Dendritic cell treated with granulocyte-macrophage colony-stimulating factor and Interleukin-4, amounts not matched to agents 40 ng/mL and 50 ng/mL, for 4 days (primary cell): ENCODE measurements around the gene PRRT1B.

ENCODE experiments used
- H3K27ac Mint-ChIP-seq: one replicate; pipeline ENCODE4 v1.8.0; 2022; ENCODE audit warnings: mild to moderate bottlenecking, mixed read lengths
- H3K27me3 Mint-ChIP-seq: one replicate; pipeline ENCODE4 v1.8.0; 2022; ENCODE audit warnings: mild to moderate bottlenecking, mixed read lengths
- H3K36me3 Mint-ChIP-seq: one replicate; pipeline ENCODE4 v1.8.0; 2022; ENCODE audit warnings: low read depth, mixed read lengths
- H3K4me1 Mint-ChIP-seq: one replicate; pipeline ENCODE4 v1.8.0; 2022; ENCODE audit warnings: low read depth, mixed read lengths
- H3K4me3 Mint-ChIP-seq: one replicate; pipeline ENCODE4 v1.8.0; 2022; ENCODE audit warnings: mild to moderate bottlenecking, moderate library complexity, mixed read lengths
- H3K9me3 Mint-ChIP-seq: one replicate; pipeline ENCODE4 v1.8.0; 2022; ENCODE audit warnings: mixed read lengths
- intact Hi-C: fragments of 100-400 bp; cut with micrococcal nuclease; formaldehyde crosslinking; loops from one replicate; pipeline ENCODE4 v1.15.0; 2022

PRRT1B gene

DNA sequence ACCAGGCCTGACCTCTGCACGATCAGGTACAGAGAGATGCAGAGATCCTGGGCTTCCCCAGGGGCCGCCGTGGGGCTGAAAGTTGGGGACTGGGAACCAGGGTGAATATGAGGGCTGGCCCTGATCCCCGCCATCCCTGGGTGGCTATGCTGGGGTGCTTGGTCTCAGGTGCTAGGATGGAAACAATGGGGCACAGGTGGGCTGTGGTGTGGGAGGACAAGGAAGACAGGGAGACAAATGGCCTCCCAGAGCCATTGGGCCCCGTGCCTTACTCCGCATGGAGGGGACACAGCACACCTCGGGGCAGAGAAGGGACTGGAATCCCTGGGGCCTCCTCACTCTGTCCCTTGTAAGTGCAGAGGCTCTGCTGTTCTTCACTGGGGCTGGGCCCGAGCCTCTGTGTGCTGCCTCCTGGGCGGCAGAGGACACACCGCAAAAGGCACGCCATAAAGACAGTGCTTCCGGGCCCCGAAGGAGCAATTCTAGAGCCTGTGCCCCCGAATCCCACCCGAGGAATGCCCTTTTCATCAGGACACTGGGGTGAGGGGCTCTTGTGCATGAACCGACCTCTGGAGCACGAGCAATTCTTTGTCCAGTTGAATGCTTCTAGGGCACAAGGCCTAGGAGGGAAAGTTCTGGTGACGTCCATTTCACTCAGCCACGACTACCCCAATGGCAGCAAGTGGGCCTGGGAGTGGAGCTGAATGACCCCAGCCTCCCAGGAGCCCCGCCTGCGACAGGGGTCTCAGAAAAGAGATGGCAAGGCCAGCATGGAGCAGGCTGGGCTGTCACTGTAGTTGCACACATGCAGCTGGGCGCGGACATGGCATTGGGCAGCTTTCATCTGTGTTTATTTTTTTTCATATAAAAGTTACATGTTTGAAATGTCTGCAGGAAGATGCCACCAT lies 30.9 kb downstream of the PRRT1B start:
- H3K4me1 Mint-ChIP-seq = peaks cover 27% of the 10 kb centered on the region
- intact Hi-C loops = no loop called here
- no peak overlapping the region for H3K4me3 Mint-ChIP-seq
- H3K9me3 Mint-ChIP-seq = no peaks in the 10 kb centered on the region
- H3K27me3 Mint-ChIP-seq = no peaks in the 10 kb centered on the region
- H3K27ac Mint-ChIP-seq = no peak overlapping the region
- peaks cover 100% of the 10 kb centered on the region for H3K36me3 Mint-ChIP-seq

DNA sequence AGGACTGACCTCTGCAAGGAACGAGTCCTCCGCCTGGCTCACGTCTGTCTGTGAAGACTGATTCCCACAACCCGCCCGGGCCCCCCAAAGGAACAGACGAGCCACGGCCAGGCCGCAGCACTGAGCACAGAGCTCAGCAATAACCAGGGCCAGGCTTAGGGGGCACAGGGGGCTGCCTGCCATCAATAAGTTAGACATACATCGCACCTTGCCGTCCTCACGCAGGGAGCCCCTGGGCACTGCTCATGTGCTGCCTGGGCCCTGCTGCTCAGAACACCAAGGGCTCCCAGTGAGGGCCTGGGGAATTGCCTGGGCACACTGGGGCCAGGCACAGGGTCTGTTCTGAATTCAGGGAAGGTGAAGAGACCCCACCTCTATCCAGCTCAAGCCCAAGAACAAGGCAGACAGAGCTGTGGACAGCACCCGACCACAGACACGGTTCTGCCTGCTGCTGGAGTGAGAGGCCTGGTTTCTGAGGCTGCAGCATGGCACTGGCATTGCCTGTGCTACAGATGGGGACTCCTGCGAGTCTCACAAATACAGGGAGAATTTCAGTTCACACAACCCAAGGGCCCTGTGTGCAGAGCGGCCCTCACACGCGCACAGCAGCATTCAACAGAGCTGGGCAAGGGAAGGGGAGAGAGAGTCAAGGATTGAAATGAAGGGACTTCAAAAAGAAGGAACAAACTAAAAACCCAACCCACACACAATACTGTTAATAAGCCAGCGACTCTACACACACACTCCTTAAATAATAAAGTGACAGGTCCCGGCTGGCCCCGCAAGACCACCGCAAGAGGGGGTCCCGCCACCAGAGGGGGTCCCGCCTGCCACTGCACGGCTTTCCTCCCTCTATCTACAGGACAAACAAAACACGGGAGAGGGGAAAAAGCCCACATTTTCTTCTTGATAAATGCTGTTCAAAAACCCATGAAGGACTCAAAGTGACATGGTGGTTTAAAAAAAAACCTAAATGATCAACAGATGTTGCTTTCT lies 32.0 kb downstream of the PRRT1B start:
- Mint-ChIP-seq H3K9me3 (no peaks in the 10 kb centered on the region), H3K36me3 (peaks cover 100% of the 10 kb centered on the region), H3K4me3 (no peak overlapping the region), H3K27ac (no peak overlapping the region), H3K4me1 (peaks cover 27% of the 10 kb centered on the region), H3K27me3 (no peaks in the 10 kb centered on the region)
- intact Hi-C loops = no loop called here

DNA sequence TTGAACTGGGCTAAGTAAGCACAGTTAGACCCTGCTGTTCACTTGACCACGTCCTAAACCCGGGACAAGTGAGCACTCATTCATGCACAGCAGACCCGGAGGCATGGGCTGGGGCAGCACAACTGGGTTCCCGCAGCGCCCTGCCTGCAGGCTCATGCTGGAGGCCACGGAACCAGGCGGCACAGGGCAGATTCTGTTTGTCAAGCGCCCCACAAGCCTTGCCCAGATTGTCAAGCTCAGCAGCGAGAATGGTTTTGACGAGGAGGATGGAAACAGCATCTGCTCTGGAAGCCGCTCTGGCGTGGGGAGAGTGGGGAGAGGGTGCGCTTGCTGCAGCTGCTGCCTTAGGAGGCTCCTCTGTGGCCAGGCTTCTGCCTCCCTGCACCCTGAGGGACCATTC lies 32.7 kb downstream of the PRRT1B start:
- H3K36me3 Mint-ChIP-seq = peaks cover 100% of the 10 kb centered on the region

DNA sequence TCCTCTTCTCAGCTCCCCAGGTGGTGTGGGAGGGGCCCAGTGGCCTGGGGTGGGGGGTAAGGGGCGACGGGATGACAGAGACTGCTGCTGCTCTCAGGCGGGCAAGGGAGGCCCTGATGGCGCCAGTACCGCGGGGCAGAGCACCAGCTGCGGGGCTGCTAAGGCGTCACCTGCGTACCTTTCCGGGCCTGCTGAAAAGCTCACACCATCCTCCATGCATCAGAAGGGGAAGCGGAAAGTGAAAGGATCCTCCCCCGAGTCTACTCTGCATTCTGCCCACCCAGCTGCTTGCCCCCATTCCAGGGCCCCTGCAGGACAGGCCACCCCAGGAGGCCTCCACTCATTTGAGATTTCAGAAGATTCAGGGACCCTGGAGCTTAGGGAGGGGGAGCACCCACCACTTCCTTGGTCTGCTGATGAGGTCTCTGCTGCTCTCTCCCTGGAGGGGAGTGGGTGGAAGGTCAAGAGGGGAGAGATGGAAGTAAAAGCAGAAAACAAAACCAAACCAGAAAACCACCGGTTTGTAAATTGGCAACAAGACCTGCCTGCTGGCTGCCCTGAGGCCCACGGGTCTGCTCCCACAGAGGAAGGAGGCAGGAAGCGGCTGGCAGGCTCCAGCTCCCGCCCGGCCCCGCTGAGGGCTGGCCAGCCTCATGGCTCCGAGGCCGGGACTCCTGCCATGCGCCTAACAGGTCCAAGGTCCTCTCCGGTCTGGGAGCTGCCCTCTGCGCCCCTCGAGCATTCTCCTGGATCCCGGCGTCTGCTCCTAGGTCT lies 33.6 kb downstream of the PRRT1B start:
- Mint-ChIP-seq H3K27ac (peak overlapping the region; percentile 44), H3K4me1 (peaks cover 32% of the 10 kb centered on the region), H3K27me3 (no peaks in the 10 kb centered on the region), H3K36me3 (peaks cover 100% of the 10 kb centered on the region), H3K9me3 (no peaks in the 10 kb centered on the region), H3K4me3 (no peak overlapping the region)
- intact Hi-C loops = no loop called here

More for the DNA sequence above, 32.7 kb downstream of the PRRT1B start:
- no peaks in the 10 kb centered on the region for H3K9me3 Mint-ChIP-seq
- no peak overlapping the region for H3K27ac Mint-ChIP-seq
- no peaks in the 10 kb centered on the region for H3K27me3 Mint-ChIP-seq
- intact Hi-C loops = no loop called here
- no peak overlapping the region for H3K4me3 Mint-ChIP-seq
- H3K4me1 Mint-ChIP-seq = peaks cover 27% of the 10 kb centered on the region

DNA sequence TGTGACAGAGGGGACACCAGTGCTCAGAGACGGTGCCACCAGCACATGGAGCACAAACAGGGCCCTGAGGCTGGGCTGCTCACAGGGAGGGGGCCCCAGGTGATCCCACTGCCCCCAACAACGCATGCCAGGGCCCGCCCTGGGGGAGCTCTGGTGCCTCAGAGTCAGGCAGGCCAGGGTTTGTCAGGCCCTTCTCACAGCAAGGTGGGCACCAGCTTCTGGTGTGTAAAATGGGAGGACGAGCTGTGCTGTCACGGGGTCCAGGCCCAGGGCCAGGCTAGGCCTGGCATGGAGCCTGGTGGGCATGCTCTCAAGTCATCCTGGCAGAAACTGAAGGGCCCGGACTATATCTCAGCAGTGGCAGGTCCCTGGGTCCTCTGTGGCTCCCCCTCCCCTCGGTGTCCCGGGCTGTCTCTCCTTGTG lies 34.5 kb downstream of the PRRT1B start:
- intact Hi-C loops = no loop called here
- Mint-ChIP-seq H3K4me3 (no peak overlapping the region), H3K27me3 (no peaks in the 10 kb centered on the region), H3K36me3 (peaks cover 100% of the 10 kb centered on the region), H3K27ac (peak overlapping the region; percentile 44), H3K4me1 (peaks cover 33% of the 10 kb centered on the region), H3K9me3 (no peaks in the 10 kb centered on the region)

DNA sequence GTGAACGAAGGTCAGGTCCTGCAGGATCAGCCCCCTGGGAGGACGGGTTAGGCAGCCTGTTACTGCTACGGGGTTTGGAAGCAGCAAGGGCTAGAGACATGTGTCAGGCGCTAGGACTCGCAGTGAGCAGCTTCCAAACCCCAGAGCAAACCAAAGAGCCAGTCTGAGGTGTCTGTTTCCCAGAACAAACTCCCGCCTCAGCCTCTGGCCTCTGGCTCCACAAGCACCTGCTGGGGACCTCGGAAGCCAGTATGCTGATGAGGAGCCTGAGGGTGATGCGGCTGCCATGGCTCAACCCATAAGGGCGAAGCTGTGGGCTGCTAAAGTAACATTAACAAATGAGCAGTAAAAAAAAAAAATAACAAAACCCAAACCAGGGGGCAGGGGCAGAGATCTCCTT lies 35.0 kb downstream of the PRRT1B start:
- H3K27ac Mint-ChIP-seq = peak overlapping the region; percentile 20
- H3K9me3 Mint-ChIP-seq = no peaks in the 10 kb centered on the region
- H3K27me3 Mint-ChIP-seq = no peaks in the 10 kb centered on the region
- H3K4me1 Mint-ChIP-seq = peaks cover 38% of the 10 kb centered on the region
- no peak overlapping the region for H3K4me3 Mint-ChIP-seq
- intact Hi-C loops = no loop called here
- peaks cover 100% of the 10 kb centered on the region for H3K36me3 Mint-ChIP-seq

DNA sequence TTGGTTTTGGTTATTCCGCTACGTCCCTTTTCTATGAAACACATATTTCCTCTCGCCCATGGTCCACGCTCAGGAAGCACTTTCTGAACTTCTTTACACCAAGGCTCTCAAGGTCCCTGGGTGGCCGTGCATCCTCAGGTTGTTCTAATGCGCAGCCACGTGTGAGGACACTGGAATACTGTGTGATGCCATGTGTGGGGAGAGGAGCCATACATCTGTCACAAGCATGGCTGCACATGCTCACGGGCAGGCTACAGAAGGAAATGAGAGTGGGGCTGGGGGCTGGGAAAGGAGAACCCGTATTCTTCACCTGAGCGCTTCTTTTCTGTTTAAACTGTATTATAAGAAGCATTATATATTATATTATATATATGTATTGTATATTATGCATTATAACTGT lies 36.7 kb downstream of the PRRT1B start:
- no peaks in the 10 kb centered on the region for H3K27me3 Mint-ChIP-seq
- peaks cover 55% of the 10 kb centered on the region for H3K4me1 Mint-ChIP-seq
- peaks cover 100% of the 10 kb centered on the region for H3K36me3 Mint-ChIP-seq
- no peaks in the 10 kb centered on the region for H3K9me3 Mint-ChIP-seq
- H3K27ac Mint-ChIP-seq = no peak overlapping the region
- H3K4me3 Mint-ChIP-seq = no peak overlapping the region
- intact Hi-C loops = no loop called here

DNA sequence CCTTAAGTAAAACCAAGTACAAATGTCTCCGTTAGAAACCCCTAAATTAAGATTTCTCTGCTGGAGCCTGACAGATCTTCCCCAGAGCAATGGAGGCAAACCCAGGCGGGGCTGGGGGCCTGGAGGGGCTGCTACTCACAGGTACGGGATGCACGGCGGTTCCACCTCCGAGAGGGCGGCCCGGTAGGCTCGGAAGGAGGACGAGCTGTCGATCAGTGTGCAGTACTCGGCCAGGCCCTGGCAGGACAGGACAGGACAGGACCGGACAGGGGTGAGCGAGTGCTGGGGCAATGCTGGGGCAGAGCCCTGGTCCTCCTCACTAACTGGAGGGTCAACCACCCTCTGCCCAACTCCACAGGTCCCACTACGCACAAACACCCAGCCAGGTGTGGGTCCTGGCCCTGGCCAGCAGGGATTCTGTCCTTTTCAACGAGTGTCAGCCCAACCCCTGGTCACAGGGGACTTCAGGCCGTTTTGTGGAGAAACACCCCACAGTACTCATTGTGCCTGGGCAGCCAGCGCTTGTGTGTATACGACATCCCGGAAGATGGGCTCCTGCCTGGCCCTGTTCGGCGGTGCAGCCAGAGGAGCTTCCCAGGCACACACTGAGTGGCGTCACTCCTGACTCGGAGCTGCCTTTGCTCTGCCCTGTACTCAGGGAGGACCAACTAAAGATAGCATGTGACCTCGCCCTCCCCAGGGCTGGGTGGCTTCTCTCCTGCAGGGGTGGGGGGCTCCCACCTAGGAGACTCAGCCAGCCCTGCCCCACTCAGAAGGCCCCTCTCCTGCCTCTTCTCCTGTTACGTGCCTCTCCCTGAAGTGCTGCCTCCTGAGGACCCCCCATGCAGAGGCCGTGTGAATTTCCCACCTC lies 37.4 kb downstream of the PRRT1B start:
- intact Hi-C loops = no loop called here
- peaks cover 100% of the 10 kb centered on the region for H3K36me3 Mint-ChIP-seq
- H3K4me1 Mint-ChIP-seq = peaks cover 62% of the 10 kb centered on the region
- H3K9me3 Mint-ChIP-seq = no peaks in the 10 kb centered on the region
- no peaks in the 10 kb centered on the region for H3K27me3 Mint-ChIP-seq
- no peak overlapping the region for H3K4me3 Mint-ChIP-seq
- H3K27ac Mint-ChIP-seq = no peak overlapping the region

DNA sequence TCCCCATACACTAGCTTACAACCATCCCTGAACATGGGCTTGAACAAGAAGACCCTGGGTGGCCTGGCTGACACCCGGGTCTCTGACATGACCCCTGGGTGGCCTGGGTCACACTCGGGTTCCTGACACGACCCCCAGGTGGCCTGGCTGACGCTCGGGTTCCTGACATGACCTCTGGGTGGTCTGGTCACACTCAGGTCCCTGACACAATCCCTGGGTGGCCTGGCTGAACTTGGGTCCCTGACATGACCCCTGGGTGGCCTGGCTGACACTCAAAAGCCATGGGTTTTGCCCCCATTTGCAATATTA lies 38.0 kb downstream of the PRRT1B start:
- Mint-ChIP-seq H3K27me3 (no peaks in the 10 kb centered on the region), H3K4me3 (no peak overlapping the region), H3K27ac (no peak overlapping the region), H3K36me3 (peaks cover 100% of the 10 kb centered on the region), H3K9me3 (no peaks in the 10 kb centered on the region), H3K4me1 (peaks cover 63% of the 10 kb centered on the region)
- intact Hi-C loops = no loop called here

DNA sequence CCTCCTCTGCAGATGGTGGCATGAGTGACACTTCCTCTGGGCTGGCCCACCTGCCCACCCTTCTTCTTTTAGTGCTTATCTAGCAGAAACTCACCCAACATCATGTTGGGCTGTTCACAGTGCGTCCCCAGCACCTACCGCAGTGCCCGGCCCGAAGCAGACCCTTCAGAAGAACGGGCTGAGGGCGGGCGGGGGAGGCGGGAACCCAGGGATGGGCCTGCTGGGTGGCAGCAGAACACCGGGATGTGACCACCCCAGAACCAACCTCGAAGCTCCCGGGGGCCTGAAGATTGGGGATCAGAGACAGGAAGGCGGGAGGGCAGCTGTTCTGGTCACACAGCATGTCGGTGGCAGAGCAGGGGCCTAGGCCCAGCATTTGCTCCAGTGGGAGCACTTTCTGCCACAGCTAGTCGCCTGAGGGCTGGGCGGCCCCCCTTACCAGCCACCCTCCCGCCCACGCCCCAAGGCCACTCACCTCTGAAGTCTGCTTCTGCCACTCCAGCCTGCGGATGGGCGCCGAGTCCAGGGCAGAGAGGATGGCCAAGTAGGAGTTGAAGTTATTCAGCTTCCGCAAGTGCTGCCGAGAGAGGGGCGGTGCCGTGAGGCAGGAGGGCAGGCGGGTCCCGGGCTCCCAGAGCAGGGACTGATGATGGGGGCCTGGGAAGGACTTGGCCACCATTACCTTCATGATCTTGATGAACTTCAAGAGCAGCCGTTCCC lies 38.7 kb downstream of the PRRT1B start:
- Mint-ChIP-seq H3K9me3 (no peaks in the 10 kb centered on the region), H3K4me3 (no peak overlapping the region), H3K27me3 (no peaks in the 10 kb centered on the region), H3K36me3 (peaks cover 100% of the 10 kb centered on the region), H3K27ac (no peak overlapping the region), H3K4me1 (peaks cover 64% of the 10 kb centered on the region)
- intact Hi-C loops = no loop called here

DNA sequence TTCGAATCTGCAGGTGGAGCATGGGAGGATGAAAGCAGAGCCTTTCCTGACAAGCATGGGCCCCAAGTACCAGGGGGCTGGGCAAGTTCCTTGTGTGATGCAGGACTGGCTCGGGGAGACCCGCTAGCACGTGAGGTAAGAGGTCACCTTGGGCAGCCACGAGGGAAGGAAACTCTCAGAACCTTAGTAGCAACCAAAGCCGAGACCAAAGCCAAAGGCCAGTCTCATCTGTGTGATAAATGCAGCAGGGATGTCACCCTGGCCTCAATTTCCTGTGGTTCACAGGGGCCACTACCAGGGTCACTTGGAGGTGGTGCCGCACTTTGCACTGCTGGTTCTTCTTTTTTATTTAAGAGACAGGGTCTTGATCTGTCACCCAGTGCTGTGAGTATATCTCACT lies 39.5 kb downstream of the PRRT1B start:
- H3K9me3 Mint-ChIP-seq = no peaks in the 10 kb centered on the region
- H3K4me3 Mint-ChIP-seq = no peak overlapping the region
- peaks cover 62% of the 10 kb centered on the region for H3K4me1 Mint-ChIP-seq
- no peaks in the 10 kb centered on the region for H3K27me3 Mint-ChIP-seq
- peak overlapping the region; percentile 78 for H3K27ac Mint-ChIP-seq
- intact Hi-C loops = no loop called here
- H3K36me3 Mint-ChIP-seq = peaks cover 100% of the 10 kb centered on the region

DNA sequence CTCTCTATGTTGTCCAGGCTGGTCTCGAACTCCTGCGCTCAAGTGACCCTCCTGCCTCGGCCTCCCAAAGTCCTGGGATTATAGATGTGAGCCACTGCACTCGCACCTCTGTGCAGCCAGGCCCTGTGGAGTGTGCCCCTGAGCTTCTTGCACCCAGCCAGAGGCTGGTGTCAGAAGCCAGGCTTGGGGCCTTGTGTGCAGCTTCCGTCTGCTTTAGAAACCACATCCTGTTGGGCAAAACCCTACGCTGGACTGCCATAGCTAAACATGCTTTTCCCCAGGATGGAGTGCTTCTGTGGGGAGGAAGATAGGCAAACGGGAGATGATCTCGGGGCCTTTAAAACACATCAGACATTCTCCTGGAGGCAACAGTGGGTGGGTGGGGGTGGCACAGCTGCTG lies 40.1 kb downstream of the PRRT1B start:
- H3K4me1 Mint-ChIP-seq = peaks cover 60% of the 10 kb centered on the region
- intact Hi-C loops = no loop called here
- no peak overlapping the region for H3K4me3 Mint-ChIP-seq
- H3K27ac Mint-ChIP-seq = peak overlapping the region; percentile 78
- no peaks in the 10 kb centered on the region for H3K9me3 Mint-ChIP-seq
- H3K27me3 Mint-ChIP-seq = no peaks in the 10 kb centered on the region
- H3K36me3 Mint-ChIP-seq = peaks cover 100% of the 10 kb centered on the region
